Nephron progenitor cell (in vitro differentiated cells): ENCODE data around the gene OR8B4.
"Not testable (repeated sequence)": the region's sequence is repeated elsewhere in the genome, so short reads cannot be mapped to it uniquely, and the experiment has no call there.

Experiments used
- DNase-seq: peaks from one replicate; pipeline ENCODE4 v3.0.0; 2021
- H3K27ac Mint-ChIP-seq: 2 replicates; pipeline ENCODE4 v1.8.0; 2021; ENCODE audit warnings: mild to moderate bottlenecking, moderate library complexity, mixed read lengths
- H3K27me3 Mint-ChIP-seq: 2 replicates; pipeline ENCODE4 v1.8.0; 2021; ENCODE audit warnings: mild to moderate bottlenecking, low read depth, mixed read lengths; ENCODE audit not compliant: poor library complexity
- H3K36me3 Mint-ChIP-seq: 2 replicates; pipeline ENCODE4 v1.8.0; 2021; ENCODE audit warnings: low read depth, mixed read lengths
- H3K4me1 Mint-ChIP-seq: 2 replicates; pipeline ENCODE4 v1.8.0; 2021; ENCODE audit warnings: mixed read lengths
- H3K4me3 Mint-ChIP-seq: 2 replicates; pipeline ENCODE4 v1.8.0; 2021; ENCODE audit warnings: mild to moderate bottlenecking, moderate library complexity, mixed read lengths
- H3K9me3 Mint-ChIP-seq: 2 replicates; pipeline ENCODE4 v1.8.0; 2021; ENCODE audit warnings: mild to moderate bottlenecking, moderate library complexity, mixed read lengths
- TF ChIP-seq, protein P1 (sequence below): fragments of 200-600 bp; sonication (generic); IDR thresholded peaks from 2 replicates; pipeline ENCODE4 v1.5.0; 2021; ENCODE audit warnings: antibody characterized with exemption

The OR8B4 gene

DNA sequence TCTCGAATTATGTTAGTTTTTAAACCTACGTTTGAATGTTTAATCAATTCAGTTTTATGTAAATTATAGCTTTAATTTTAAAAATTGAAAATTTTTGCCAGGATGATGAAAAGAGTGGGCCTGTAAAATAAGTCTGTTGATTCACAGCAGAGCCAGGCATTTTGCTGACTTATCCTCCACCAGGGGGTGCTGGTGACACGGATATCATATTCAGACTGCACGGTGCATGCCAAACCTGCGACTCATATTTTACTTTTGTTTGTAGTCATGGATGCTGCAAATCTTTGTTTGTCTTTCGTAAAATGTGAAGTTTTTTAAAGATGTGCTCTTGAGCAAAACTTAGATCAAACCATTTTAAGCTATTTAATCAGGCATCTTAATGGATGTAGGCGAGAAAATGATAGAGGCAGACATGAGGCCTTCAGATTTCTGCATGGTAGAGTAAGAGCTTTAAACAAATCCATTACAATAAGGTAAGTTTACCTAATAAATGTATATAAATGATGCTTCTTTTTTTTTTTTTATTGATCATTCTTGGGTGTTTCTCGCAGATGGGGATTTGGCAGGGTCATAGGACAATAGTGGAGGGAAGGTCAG is 22.2 kb downstream of the OR8B4 start:
- Mint-ChIP-seq H3K9me3 (peaks cover 13% of the 10 kb centered on the region), H3K4me1 (no peaks in the 10 kb centered on the region), H3K27me3 (peaks cover 24% of the 10 kb centered on the region), H3K4me3 (no peak overlapping the region), H3K27ac (no peak overlapping the region), H3K36me3 (no peaks in the 10 kb centered on the region)
- DNase-seq = peak; percentile 61
- TF ChIP-seq, protein P1, sequence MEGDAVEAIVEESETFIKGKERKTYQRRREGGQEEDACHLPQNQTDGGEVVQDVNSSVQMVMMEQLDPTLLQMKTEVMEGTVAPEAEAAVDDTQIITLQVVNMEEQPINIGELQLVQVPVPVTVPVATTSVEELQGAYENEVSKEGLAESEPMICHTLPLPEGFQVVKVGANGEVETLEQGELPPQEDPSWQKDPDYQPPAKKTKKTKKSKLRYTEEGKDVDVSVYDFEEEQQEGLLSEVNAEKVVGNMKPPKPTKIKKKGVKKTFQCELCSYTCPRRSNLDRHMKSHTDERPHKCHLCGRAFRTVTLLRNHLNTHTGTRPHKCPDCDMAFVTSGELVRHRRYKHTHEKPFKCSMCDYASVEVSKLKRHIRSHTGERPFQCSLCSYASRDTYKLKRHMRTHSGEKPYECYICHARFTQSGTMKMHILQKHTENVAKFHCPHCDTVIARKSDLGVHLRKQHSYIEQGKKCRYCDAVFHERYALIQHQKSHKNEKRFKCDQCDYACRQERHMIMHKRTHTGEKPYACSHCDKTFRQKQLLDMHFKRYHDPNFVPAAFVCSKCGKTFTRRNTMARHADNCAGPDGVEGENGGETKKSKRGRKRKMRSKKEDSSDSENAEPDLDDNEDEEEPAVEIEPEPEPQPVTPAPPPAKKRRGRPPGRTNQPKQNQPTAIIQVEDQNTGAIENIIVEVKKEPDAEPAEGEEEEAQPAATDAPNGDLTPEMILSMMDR = peak; percentile 70

DNA sequence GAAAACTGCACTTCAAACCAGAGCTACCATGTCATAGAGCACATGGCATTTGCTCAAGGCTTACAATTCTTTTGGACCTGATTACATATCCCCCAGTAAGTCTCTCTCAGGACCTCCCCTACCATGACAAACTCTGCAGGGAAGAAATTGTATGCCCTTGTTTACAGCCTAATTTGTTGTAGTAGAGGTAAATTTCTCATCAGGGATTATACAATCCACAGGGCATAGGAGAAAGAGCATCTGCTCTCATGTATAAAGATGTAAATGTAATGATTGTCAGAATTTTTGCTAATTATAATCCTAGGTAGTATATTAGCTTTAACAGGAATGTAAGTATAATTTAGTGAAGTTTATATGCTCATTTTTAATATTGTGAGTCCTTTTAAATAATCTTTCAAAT is 25.7 kb downstream of the OR8B4 start, which contains the start of gene OR8B3:
OR8B3 (minus strand) TSS at position 101 of the 400 bp plus-strand sequence. CDS start 1,673 bp downstream, outside the sequence.
- TF ChIP-seq, protein P1 = no peak
- H3K27ac Mint-ChIP-seq = no peak within 1 kb of the TSS
- peaks cover 13% of the 10 kb centered on the region for H3K27me3 Mint-ChIP-seq
- no peaks in the 10 kb centered on the region for H3K4me1 Mint-ChIP-seq
- peaks cover 10% of the 10 kb centered on the region for H3K9me3 Mint-ChIP-seq
- H3K4me3 Mint-ChIP-seq = no peak within 1 kb of the TSS
- no peaks in the 10 kb centered on the region for H3K36me3 Mint-ChIP-seq
- DNase-seq = no peak

DNA sequence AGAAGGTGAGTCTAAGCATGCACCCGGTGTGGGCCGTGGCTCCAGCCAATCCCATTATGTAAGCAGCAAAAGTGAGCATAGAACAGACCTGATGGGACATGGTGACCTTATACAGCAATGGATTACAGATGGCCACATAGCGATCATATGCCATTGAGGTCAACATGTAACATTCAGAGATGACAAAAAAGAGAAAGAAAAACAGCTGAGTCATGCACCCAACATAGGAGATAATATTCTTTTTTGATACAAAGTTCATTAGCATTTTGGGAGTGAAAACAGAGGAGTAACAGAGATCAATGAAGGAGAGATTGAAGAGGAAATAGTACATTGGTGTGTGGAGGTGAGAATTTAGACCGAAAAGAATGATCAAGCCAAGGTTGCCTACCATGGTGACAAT is 27.8 kb downstream of the OR8B4 start:
- H3K27ac Mint-ChIP-seq = not testable (repeated sequence)

DNA sequence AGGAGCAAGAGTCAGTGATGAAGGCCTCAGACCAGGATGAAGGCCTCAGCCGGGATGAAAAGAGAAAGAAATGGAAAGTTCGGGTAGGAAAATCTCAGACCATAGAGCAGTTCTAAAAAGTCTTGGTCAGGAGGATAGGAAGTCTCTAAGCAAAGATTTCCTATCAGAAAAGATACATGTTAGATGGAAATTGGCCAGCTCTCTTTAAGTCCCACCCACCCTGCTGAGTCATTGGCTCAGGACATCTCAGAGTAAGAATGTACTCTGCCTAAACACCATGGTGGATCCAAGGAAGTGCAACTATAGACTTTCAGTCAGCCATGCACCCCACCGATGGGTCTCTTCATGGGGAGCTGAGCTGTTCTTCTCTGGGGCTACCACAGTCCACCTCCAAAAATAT is 30.3 kb downstream of the OR8B4 start:
- TF ChIP-seq, protein P1 = no peak
- no peak for DNase-seq
- Mint-ChIP-seq H3K9me3 (no peaks in the 10 kb centered on the region), H3K36me3 (no peaks in the 10 kb centered on the region), H3K27ac (no peak overlapping the region), H3K4me3 (no peak overlapping the region), H3K4me1 (no peaks in the 10 kb centered on the region), H3K27me3 (peaks cover 8% of the 10 kb centered on the region)

More for the DNA sequence above, 27.8 kb downstream of the OR8B4 start:
- H3K4me1 Mint-ChIP-seq, H3K9me3 Mint-ChIP-seq, H3K36me3 Mint-ChIP-seq, DNase-seq, H3K4me3 Mint-ChIP-seq, H3K27me3 Mint-ChIP-seq: not testable (repeated sequence)

DNA sequence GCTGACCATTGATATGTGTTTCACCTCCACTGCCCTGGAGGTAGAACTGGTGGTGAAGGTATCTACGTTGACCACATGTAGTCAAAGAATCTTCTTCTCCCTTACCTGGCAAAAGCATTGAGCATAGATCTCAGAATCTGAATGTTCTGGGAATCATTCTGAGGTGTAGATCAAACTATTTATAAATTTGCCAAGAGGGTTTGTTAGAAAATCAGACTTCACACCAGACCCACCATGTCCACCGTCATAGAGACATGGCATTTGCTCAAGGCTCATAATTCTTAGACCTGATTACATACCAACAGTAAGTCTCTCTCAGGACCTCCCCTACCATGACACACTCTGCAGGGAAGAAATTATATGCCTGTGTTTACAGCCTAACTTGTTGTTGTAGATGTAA is 40.3 kb downstream of the OR8B4 start, which contains the start of gene OR8B2:
OR8B2 (minus strand) TSS at position 101 of the 400 bp plus-strand sequence. CDS start 1,156 bp downstream, outside the sequence.
- Mint-ChIP-seq H3K9me3 (no peaks in the 10 kb centered on the region), H3K4me3 (no peak within 1 kb of the TSS), H3K36me3 (no peaks in the 10 kb centered on the region), H3K27me3 (no peaks in the 10 kb centered on the region), H3K4me1 (no peaks in the 10 kb centered on the region), H3K27ac (no peak within 1 kb of the TSS)
- TF ChIP-seq, protein P1 = no peak
- no peak for DNase-seq

DNA sequence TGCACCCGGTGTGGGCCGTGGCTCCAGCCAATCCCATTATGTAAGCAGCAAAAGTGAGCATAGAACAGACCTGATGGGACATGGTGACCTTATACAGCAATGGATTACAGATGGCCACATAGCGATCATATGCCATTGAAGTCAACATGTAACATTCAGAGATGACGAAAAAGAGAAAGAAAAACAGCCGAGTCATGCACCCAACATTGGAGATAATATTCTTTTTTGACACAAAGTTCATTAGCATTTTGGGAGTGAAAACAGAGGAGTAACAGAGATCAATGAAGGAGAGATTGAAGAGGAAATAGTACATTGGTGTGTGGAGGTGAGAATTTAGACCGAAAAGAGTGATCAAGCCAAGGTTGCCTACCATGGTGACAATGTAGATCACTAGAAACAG is 41.8 kb downstream of the OR8B4 start:
- not testable (repeated sequence) for H3K9me3 Mint-ChIP-seq, H3K36me3 Mint-ChIP-seq, H3K27ac Mint-ChIP-seq, H3K4me3 Mint-ChIP-seq, H3K4me1 Mint-ChIP-seq, H3K27me3 Mint-ChIP-seq, DNase-seq

DNA sequence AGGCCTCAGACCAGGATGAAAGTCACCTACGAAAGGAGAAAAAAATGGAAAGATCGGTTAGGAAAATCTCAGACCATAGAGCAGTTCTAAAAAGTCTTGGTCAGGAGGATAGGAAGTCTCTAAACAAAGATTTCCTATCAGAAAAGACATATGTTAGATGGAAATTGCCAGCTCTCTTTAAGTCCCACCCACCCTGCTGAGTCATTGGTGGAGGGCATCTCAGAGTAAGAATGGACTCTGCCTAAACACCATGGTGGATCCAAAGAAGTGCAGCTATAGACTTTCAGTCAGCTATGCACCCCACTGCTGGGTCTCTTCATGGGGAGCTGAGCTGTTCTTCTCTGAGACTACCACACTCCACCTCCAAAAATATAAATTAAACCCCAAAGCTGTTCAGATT is 44.1 kb downstream of the OR8B4 start:
- H3K4me1 Mint-ChIP-seq = no peaks in the 10 kb centered on the region
- H3K9me3 Mint-ChIP-seq = no peaks in the 10 kb centered on the region
- no peak overlapping the region for H3K4me3 Mint-ChIP-seq
- no peak for DNase-seq
- no peaks in the 10 kb centered on the region for H3K36me3 Mint-ChIP-seq
- TF ChIP-seq, protein P1 = no peak
- H3K27me3 Mint-ChIP-seq = no peaks in the 10 kb centered on the region
- no peak overlapping the region for H3K27ac Mint-ChIP-seq
